Neural cell (in vitro differentiated cells): ENCODE results near the gene EPHX1. TPM values are rescaled to one million over a fixed set of nuclear protein-coding genes. Genes with fewer than 3 reads are reported as not detected.

ENCODE experiments used
- H2AFZ ChIP-seq: fragments of 200-600, 300-800 bp; sonication (generic), shearing (Covaris generic); 2 replicates; pipeline ENCODE4 v1.6.0; 2014; ENCODE audit warnings: low read depth, mild to moderate bottlenecking, antibody characterized with exemption, low read length, moderate library complexity
- H3F3A ChIP-seq: fragments of 200-600 bp; shearing (Covaris generic); 2 replicates; pipeline ENCODE4 v1.6.1; 2016; ENCODE audit warnings: mild to moderate bottlenecking, moderate library complexity, mixed read lengths, antibody characterized with exemption, low read length; ENCODE audit not compliant: insufficient read depth, poor library complexity, severe bottlenecking
- H3K27ac ChIP-seq: fragments of 200-600, 300-800 bp; sonication (generic), shearing (Covaris generic); 2 replicates; pipeline ENCODE4 v1.5.1; 2014; ENCODE audit warnings: mild to moderate bottlenecking, low read length, moderate library complexity
- H3K27me3 ChIP-seq: fragments of 300-800, 200-600 bp; sonication (generic), shearing (Covaris generic); 2 replicates; pipeline ENCODE4 v1.6.0; 2014; ENCODE audit warnings: mild to moderate bottlenecking, low read depth, low read length, moderate library complexity; ENCODE audit not compliant: insufficient read depth
- H3K36me3 ChIP-seq: fragments of 300-800, 200-600 bp; sonication (generic), shearing (Covaris generic); 2 replicates; pipeline ENCODE4 v1.5.1; 2014; ENCODE audit warnings: mild to moderate bottlenecking, antibody characterized with exemption, low read length, moderate library complexity; ENCODE audit not compliant: insufficient read depth
- H3K4me2 ChIP-seq: fragments of 300-800, 200-600 bp; sonication (generic), shearing (Covaris generic); 2 replicates; pipeline ENCODE4 v1.6.0; 2014; ENCODE audit warnings: mild to moderate bottlenecking, low read length
- H3K4me3 ChIP-seq: fragments of 300-800, 200-600 bp; sonication (generic), shearing (Covaris generic); 2 replicates; pipeline ENCODE4 v1.5.1; 2014; ENCODE audit warnings: mild to moderate bottlenecking, low read length, moderate library complexity
- H3K79me2 ChIP-seq: fragments of 200-600 bp; shearing (Covaris generic); replicated peaks from 2 replicates; pipeline ENCODE4 v1.6.0; 2014; ENCODE audit warnings: mild to moderate bottlenecking, low read length, moderate library complexity; ENCODE audit not compliant: insufficient read depth
- H3K9ac ChIP-seq: fragments of 300-800, 200-600 bp; sonication (generic), shearing (Covaris generic); 2 replicates; pipeline ENCODE4 v1.6.1; 2016; ENCODE audit warnings: mild to moderate bottlenecking, low read length, mixed read lengths
- H3K9me2 ChIP-seq: fragments of 200-600 bp; shearing (Covaris generic); 2 replicates; pipeline ENCODE4 v1.6.1; 2016; ENCODE audit warnings: mild to moderate bottlenecking, low read length, mixed read lengths; ENCODE audit not compliant: insufficient read depth
- H3K9me3 ChIP-seq: fragments of 200-600, 300-800 bp; sonication (generic), shearing (Covaris generic); 2 replicates; pipeline ENCODE4 v1.6.1; 2016; ENCODE audit warnings: mild to moderate bottlenecking, mixed run types, low read length, moderate library complexity, mixed read lengths
- H4K20me1 ChIP-seq: fragments of 200-600 bp; shearing (Covaris generic); 2 replicates; pipeline ENCODE4 v1.6.1; 2016; ENCODE audit warnings: mild to moderate bottlenecking, mixed run types; ENCODE audit not compliant: insufficient read depth
- CTCF ChIP-seq: fragments of 450-650 bp; IDR thresholded peaks from 2 replicates; pipeline ENCODE4 v1.5.1; 2014; ENCODE audit warnings: antibody characterized with exemption, mild to moderate bottlenecking, moderate library complexity; ENCODE audit not compliant: poor library complexity, severe bottlenecking
- EP300 ChIP-seq: fragments of 450-650 bp; conservative IDR thresholded peaks from 2 replicates; pipeline ENCODE4 v1.6.1; 2014; ENCODE audit warnings: antibody characterized with exemption, mild to moderate bottlenecking, moderate library complexity; ENCODE audit not compliant: poor library complexity, severe bottlenecking
- EZH2 ChIP-seq: fragments of 200-600, 300-800 bp; shearing (Covaris generic), sonication (generic); IDR thresholded peaks from 2 replicates; pipeline ENCODE4 v1.6.1; 2014; ENCODE audit warnings: antibody characterized with exemption, low read length, borderline replicate concordance, mild to moderate bottlenecking; ENCODE audit not compliant: insufficient read depth, poor library complexity, severe bottlenecking
- MXI1 ChIP-seq: fragments of 450-650 bp; conservative IDR thresholded peaks from 2 replicates; pipeline ENCODE4 v1.6.1; 2014; ENCODE audit warnings: antibody characterized with exemption, mild to moderate bottlenecking; ENCODE audit not compliant: poor library complexity, severe bottlenecking
- POLR2AphosphoS5 ChIP-seq: IDR thresholded peaks from 2 replicates; pipeline ENCODE4 v1.6.1; 2012
- RAD21 ChIP-seq: fragments of 450-650 bp; conservative IDR thresholded peaks from 2 replicates; pipeline ENCODE4 v1.6.1; 2014; ENCODE audit warnings: antibody characterized with exemption, mild to moderate bottlenecking, moderate library complexity
- REST ChIP-seq: IDR thresholded peaks from 2 replicates; pipeline ENCODE4 v1.6.1; 2012; ENCODE audit warnings: borderline replicate concordance
- SMC3 ChIP-seq: fragments of 450-650 bp; conservative IDR thresholded peaks from 2 replicates; pipeline ENCODE4 v1.6.1; 2014; ENCODE audit warnings: antibody characterized with exemption, mild to moderate bottlenecking, moderate library complexity; ENCODE audit not compliant: poor library complexity
- TAF1 ChIP-seq: IDR thresholded peaks from 2 replicates; pipeline ENCODE4 v1.6.1; 2012; ENCODE audit warnings: low read depth
- polyA plus RNA-seq: library from polyadenylated mRNA; depleted of rRNA; stranded (reverse); fragments of >200 nt; gene quantifications from 2 replicates; pipeline ENCODE4 v1.2.3, GENCODE V29; 2014

The EPHX1 gene
- polyA plus RNA-seq, 1 donor from 2014 or later, result 8.7 TPM

GRCh38 chr1:225875044-225875815 is 65.3 kb downstream of the EPHX1 start:
- no peaks in the 10 kb centered on the region for H3K27me3 ChIP-seq
- H3K27ac ChIP-seq, result no peak overlapping the region
- no peaks in the 10 kb centered on the region for H3K9me3 ChIP-seq
- H3K4me2 ChIP-seq, result no peak overlapping the region
- H3F3A ChIP-seq, result no peaks in the 10 kb centered on the region
- TF ChIP-seq SMC3, result no peak
- no peak for TF ChIP-seq POLR2AphosphoS5
- no peak for TF ChIP-seq MXI1
- no peak for TF ChIP-seq TAF1
- no peak for TF ChIP-seq EZH2
- no peak for TF ChIP-seq REST
- no peaks in the 10 kb centered on the region for H3K79me2 ChIP-seq
- no peaks in the 10 kb centered on the region for H3K9me2 ChIP-seq
- H3K9ac ChIP-seq, result no peak overlapping the region
- no peaks in the 10 kb centered on the region for H3K36me3 ChIP-seq
- H2AFZ ChIP-seq, result no peak overlapping the region
- no peaks in the 10 kb centered on the region for H4K20me1 ChIP-seq
- H3K4me3 ChIP-seq, result no peak overlapping the region

GRCh38 chr1:225876900-225877510 is 67.1 kb downstream of the EPHX1 start:
- Histone ChIP-seq H3K9me2 (no peaks in the 10 kb centered on the region), H3K27me3 (peaks cover 16% of the 10 kb centered on the region), H3K9ac (no peak overlapping the region), H3K4me2 (no peak overlapping the region), H3K4me3 (no peak overlapping the region), H2AFZ (no peak overlapping the region), H3K79me2 (no peaks in the 10 kb centered on the region), H3K36me3 (no peaks in the 10 kb centered on the region), H4K20me1 (no peaks in the 10 kb centered on the region), H3F3A (no peaks in the 10 kb centered on the region), H3K27ac (no peak overlapping the region), H3K9me3 (no peaks in the 10 kb centered on the region)
- TF ChIP-seq EZH2 (no peak), MXI1 (no peak), REST (no peak), RAD21 (no peak), POLR2AphosphoS5 (no peak), EP300 (no peak), TAF1 (no peak), CTCF (no peak), SMC3 (no peak)
